Lower lobe of right lung (tissue), 2 donors: Measurements from ENCODE around the gene HIC1. TPM values are rescaled to one million over a fixed set of nuclear protein-coding genes. Genes with fewer than 3 reads are reported as not detected.

Source experiments
- ATAC-seq, 2 donors: fragments of 200-7000 bp; cut with Tn5 transposase; one replicate each; pipeline ENCODE4 v1.9.1; 2020 to 2022; ENCODE audit warnings: mild to moderate bottlenecking in 2 of 2, moderate library complexity in 2 of 2
- DNase-seq: peaks from one replicate; pipeline ENCODE4 v3.0.0-alpha.2; 2020
- H3K27ac ChIP-seq: fragments of 200-600 bp; one replicate; pipeline ENCODE4 v1.8.0; 2022
- H3K27me3 ChIP-seq: fragments of 200-600 bp; one replicate; pipeline ENCODE4 v1.8.0; 2022; ENCODE audit warnings: low read depth
- H3K36me3 ChIP-seq: fragments of 200-600 bp; one replicate; pipeline ENCODE4 v1.8.0; 2022; ENCODE audit warnings: mild to moderate bottlenecking
- H3K4me1 ChIP-seq: fragments of 200-600 bp; one replicate; pipeline ENCODE4 v1.8.0; 2022
- H3K4me3 ChIP-seq: fragments of 200-600 bp; one replicate; pipeline ENCODE4 v1.8.0; 2022; ENCODE audit warnings: mild to moderate bottlenecking
- H3K9me3 ChIP-seq: fragments of 200-600 bp; one replicate; pipeline ENCODE4 v1.8.0; 2022
- intact Hi-C: fragments of 100-400 bp; cut with DNase I; formaldehyde crosslinking; loops from one replicate; pipeline ENCODE4 v1.11.0; 2022
- long read RNA-seq: library from polyadenylated mRNA; unstranded; transcript quantifications from one replicate; pipeline ENCODE4 v2.0.0, GENCODE V29; 2021
- total RNA-seq: library from RNA; stranded (reverse); fragmentation: NEBNext Ultra II Directional; extraction: Animal tissue kit (Norgen Biotek cat#: 25700); gene quantifications from one replicate; pipeline ENCODE4 v1.2.1, GENCODE V29; 2021
- TF ChIP-seq, protein P1 (sequence below): fragments of 200-600 bp; IDR thresholded peaks from one replicate; pipeline ENCODE4 v1.8.0; 2022; ENCODE audit warnings: antibody characterized with exemption, mild to moderate bottlenecking
- donor health status: DM: no; HTN: yes; CAD: no; lungs with severe emphysema.

The HIC1 gene
- 20.6 TPM for total RNA-seq
- long read RNA-seq, transcript HIC1-206 (1 exons, 725 nt) = minor isoform, 6 of 49 reads
- long read RNA-seq, transcript HIC1-205 (2 exons, 1,134 nt) = major isoform, 13 of 49 reads
- long read RNA-seq, partial matches to known transcripts = 2 of 49 reads
- long read RNA-seq, other reads (novel, unspliced or antisense) = 26 of 49 reads

DNA sequence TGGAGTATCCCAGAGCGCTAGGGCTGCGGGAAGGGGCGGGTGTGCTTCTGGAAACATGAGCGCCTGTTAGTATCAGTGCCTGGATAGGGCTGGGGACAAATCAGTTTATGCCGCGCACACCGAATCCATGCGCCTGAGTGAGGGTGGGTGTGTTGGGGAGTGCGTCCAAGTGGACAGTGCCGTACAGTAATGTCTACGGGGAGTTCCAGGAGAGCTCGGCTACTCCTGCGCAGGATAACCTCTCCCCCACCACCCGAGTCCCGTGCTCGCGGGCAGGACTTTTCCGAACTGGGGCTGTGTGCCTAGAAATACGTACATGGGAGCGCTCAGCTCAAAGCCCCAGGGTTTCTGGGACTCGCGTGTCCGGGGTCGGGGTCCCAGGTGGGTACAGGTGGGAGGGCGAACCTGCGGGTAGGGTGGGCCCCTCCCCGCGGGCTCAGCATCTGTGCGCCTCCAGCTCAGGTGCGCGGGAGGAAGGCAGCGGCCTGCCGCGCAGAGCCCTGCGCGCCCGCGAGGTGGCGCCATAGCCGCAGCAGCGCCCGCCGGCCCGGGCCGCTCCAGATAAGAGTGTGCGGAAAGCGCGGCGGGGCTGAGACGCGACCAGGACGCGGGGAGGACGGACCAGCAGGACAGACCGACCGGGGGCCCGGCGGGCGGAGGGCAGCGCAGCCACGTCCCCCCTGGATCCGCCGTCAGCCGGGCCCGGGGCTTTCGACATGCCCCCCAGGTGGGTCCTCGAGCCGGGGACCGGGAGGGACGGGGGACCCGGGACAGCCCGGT is at the start of gene HIC1:
Gene HIC1, plus strand, starts transcription at position 592 of the 780 bp plus-strand sequence. CDS start 1,588 bp downstream, outside the sequence.
- ATAC-seq (peak; percentile 67 to 78), DNase-seq (peak; percentile 87)
- Histone ChIP-seq H3K36me3 (peaks cover 18% of the 10 kb centered on the region), H3K4me1 (peaks cover 60% of the 10 kb centered on the region), H3K27me3 (peaks cover 43% of the 10 kb centered on the region), H3K9me3 (no peaks in the 10 kb centered on the region), H3K27ac (peak within 1 kb of the TSS; percentile 87), H3K4me3 (peak within 1 kb of the TSS; percentile 67)
- intact Hi-C loops = loop anchor here (5.0 kb wide), 1 partner anchor 188 kb away; no protein-coding TSS in a partner anchor
- TF ChIP-seq, protein P1, sequence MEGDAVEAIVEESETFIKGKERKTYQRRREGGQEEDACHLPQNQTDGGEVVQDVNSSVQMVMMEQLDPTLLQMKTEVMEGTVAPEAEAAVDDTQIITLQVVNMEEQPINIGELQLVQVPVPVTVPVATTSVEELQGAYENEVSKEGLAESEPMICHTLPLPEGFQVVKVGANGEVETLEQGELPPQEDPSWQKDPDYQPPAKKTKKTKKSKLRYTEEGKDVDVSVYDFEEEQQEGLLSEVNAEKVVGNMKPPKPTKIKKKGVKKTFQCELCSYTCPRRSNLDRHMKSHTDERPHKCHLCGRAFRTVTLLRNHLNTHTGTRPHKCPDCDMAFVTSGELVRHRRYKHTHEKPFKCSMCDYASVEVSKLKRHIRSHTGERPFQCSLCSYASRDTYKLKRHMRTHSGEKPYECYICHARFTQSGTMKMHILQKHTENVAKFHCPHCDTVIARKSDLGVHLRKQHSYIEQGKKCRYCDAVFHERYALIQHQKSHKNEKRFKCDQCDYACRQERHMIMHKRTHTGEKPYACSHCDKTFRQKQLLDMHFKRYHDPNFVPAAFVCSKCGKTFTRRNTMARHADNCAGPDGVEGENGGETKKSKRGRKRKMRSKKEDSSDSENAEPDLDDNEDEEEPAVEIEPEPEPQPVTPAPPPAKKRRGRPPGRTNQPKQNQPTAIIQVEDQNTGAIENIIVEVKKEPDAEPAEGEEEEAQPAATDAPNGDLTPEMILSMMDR = peak; percentile 97

GRCh38 chr17:2008332-2009126 is 46.4 kb upstream of the HIC1 start:
- ATAC-seq (no peak), DNase-seq (no peak)
- no peak overlapping the region for H3K27ac ChIP-seq
- H3K4me1 ChIP-seq = peaks cover 16% of the 10 kb centered on the region
- H3K27me3 ChIP-seq = no peaks in the 10 kb centered on the region
- no peaks in the 10 kb centered on the region for H3K9me3 ChIP-seq
- no peak overlapping the region for H3K4me3 ChIP-seq
- H3K36me3 ChIP-seq = no peaks in the 10 kb centered on the region
- TF ChIP-seq, protein P1 = no peak
- intact Hi-C loops = no loop called here

- ATAC-seq = no peak
- intact Hi-C loops = no loop called here
- peaks cover 16% of the 10 kb centered on the region for H3K4me1 ChIP-seq
These were observed 45.2 kb upstream of the HIC1 start for GRCh38 chr17:2009737-2010136.

DNA sequence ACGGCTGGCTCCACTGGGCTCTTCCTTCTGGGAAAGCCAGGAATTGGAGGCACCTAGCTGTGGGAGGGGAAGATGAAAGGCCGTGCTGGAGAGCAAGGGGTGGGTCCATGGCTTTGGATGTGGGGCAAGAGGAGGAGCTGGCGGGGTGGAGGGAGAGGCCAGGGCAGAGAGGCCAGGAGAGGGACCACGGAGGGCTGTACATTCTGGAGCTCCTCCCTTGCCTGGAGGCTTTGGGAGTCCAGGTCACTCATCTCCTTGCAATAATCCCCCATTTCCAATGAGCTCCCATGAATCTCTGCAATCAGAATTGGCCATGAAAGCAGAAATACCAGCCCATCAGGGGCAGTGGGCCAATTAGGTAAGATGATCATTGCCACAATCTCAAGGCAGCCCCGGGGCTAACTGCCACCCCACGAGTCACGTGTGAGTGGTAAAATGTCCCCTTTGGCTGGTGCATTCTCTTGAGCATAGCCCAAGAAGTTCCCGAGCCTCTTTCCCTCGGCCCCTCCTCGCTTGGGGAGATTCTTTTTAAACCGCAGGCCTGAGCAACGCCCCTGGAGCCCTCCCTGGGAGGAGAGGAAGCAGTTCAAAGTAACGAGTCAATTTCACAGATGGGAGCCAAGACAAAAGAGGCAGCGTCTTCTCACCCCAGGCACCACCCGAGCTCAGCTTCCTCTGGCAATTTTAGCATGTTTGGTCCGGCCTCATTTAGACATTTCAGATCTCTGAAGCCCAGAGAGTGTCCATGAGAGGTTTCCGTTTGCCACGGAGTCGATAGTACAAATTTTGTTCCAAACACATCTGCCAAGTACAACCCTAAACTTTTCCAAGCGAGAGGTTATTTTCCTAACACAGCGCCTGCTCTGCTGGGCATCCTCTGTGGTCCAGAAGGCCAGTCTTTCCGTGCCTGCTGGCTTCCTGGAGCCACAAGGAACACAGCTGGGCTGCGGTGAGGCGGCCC is 43.2 kb upstream of the HIC1 start:
- peaks cover 4% of the 10 kb centered on the region for H3K27me3 ChIP-seq
- TF ChIP-seq, protein P1 = no peak
- H3K4me3 ChIP-seq = peak overlapping the region; percentile 3
- H3K27ac ChIP-seq = peak overlapping the region; percentile 50
- ATAC-seq (peak; percentile 74 to 85), DNase-seq (peak; percentile 70)
- H3K36me3 ChIP-seq = no peaks in the 10 kb centered on the region
- intact Hi-C loops = no loop called here
- no peaks in the 10 kb centered on the region for H3K9me3 ChIP-seq
- H3K4me1 ChIP-seq = peaks cover 16% of the 10 kb centered on the region

More at GRCh38 chr17:2009737-2010136, 45.2 kb upstream of the HIC1 start:
- no peak overlapping the region for H3K4me3 ChIP-seq
- no peak for DNase-seq
- no peaks in the 10 kb centered on the region for H3K9me3 ChIP-seq
- H3K36me3 ChIP-seq = no peaks in the 10 kb centered on the region
- no peak overlapping the region for H3K27ac ChIP-seq
- TF ChIP-seq, protein P1 = no peak
- H3K27me3 ChIP-seq = no peaks in the 10 kb centered on the region
